ENCODE data around the gene HS3ST6.
"Not testable (repeated sequence)": the region's sequence is repeated elsewhere in the genome, so short reads cannot be mapped to it uniquely, and the experiment has no call there.

Gene HS3ST6

GRCh38 chr16:1946495-1947368, 28.5 kb upstream of the HS3ST6 start:
- FAIRE-seq = no peak

- no peak for FAIRE-seq
These were observed 27.6 kb upstream of the HS3ST6 start for GRCh38 chr16:1945559-1946391.

GRCh38 chr16:1944612-1945199, 26.5 kb upstream of the HS3ST6 start:
- FAIRE-seq = no peak

- FAIRE-seq = no peak
These were observed 24.9 kb upstream of the HS3ST6 start, which contains the start of gene MSRB1 for GRCh38 chr16:1942810-1943726. Gene MSRB1, minus strand, starts transcription at chr16:1943199. Its CDS starts 43 bp downstream, at chr16:1943156.

- no peak for FAIRE-seq
These were observed 24.0 kb upstream of the HS3ST6 start for GRCh38 chr16:1942047-1942809.

GRCh38 chr16:1941162-1942046, 23.2 kb upstream of the HS3ST6 start:
- FAIRE-seq = no peak

- FAIRE-seq = no peak
These were observed 22.3 kb upstream of the HS3ST6 start for GRCh38 chr16:1940273-1941161.

- not testable (repeated sequence) for FAIRE-seq
These were observed 21.6 kb upstream of the HS3ST6 start for GRCh38 chr16:1939833-1940232.

GRCh38 chr16:1938910-1939309, 20.7 kb upstream of the HS3ST6 start:
- no peak for FAIRE-seq

- no peak for FAIRE-seq
These were observed 20.1 kb upstream of the HS3ST6 start for GRCh38 chr16:1938316-1938715.

GRCh38 chr16:1936945-1937479, 18.8 kb upstream of the HS3ST6 start:
- FAIRE-seq = no peak

- FAIRE-seq = no peak
These were observed 15.0 kb upstream of the HS3ST6 start for GRCh38 chr16:1933097-1933661.

- no peak for FAIRE-seq
These were observed 14.1 kb upstream of the HS3ST6 start for GRCh38 chr16:1932050-1933028.

- no peak for FAIRE-seq
These were observed 12.1 kb upstream of the HS3ST6 start for GRCh38 chr16:1930338-1930720.

GRCh38 chr16:1929578-1930337, 11.5 kb upstream of the HS3ST6 start:
- no peak for FAIRE-seq

- no peak for FAIRE-seq
These were observed 10.9 kb upstream of the HS3ST6 start for GRCh38 chr16:1929105-1929504.

GRCh38 chr16:1926271-1926670, 8.1 kb upstream of the HS3ST6 start:
- FAIRE-seq = no peak
